ENCODE measurements around the gene ITGB7. TPM values are rescaled to one million over a fixed set of nuclear protein-coding genes. Genes with fewer than 3 reads are reported as not detected.
A peak's percentile ranks its signal among the peaks of the same experiment; 100 is the strongest.

Gene ITGB7
- polyA plus RNA-seq, 1 experiment: 0.63 TPM

GRCh38 chr12:53217051-53217930, 10.2 kb upstream of the ITGB7 start:
- TF ChIP-seq, protein P1, sequence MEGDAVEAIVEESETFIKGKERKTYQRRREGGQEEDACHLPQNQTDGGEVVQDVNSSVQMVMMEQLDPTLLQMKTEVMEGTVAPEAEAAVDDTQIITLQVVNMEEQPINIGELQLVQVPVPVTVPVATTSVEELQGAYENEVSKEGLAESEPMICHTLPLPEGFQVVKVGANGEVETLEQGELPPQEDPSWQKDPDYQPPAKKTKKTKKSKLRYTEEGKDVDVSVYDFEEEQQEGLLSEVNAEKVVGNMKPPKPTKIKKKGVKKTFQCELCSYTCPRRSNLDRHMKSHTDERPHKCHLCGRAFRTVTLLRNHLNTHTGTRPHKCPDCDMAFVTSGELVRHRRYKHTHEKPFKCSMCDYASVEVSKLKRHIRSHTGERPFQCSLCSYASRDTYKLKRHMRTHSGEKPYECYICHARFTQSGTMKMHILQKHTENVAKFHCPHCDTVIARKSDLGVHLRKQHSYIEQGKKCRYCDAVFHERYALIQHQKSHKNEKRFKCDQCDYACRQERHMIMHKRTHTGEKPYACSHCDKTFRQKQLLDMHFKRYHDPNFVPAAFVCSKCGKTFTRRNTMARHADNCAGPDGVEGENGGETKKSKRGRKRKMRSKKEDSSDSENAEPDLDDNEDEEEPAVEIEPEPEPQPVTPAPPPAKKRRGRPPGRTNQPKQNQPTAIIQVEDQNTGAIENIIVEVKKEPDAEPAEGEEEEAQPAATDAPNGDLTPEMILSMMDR (IDR thresholded peaks at IDR 0.05; ENCODE audit: insufficient read depth, low read depth, low read length): no peak
- no peak for DNase-seq (ENCODE audit: low read depth)
- Histone ChIP-seq H3K36me3 (ENCODE audit: control insufficient read depth, insufficient read depth, low read length) (peaks cover 29% of the 10 kb centered on the region), H3K4me3 (ENCODE audit: low read depth, low read length) (peak overlapping the region; percentile 51), H3K27me3 (ENCODE audit: control insufficient read depth, insufficient read depth, low read length) (no peaks in the 10 kb centered on the region)
- POLR2A ChIA-PET: no interaction called here
- CTCF ChIA-PET: interaction anchor here (0.8 to 13.1 kb wide), 11 partner anchors 10 to 151 kb away, joined by 3 to 240 read pairs (median 5); partner anchors contain the start of genes AAAS and ESPL1

GRCh38 chr12:53215497-53215896, 8.4 kb upstream of the ITGB7 start:
- DNase-seq (ENCODE audit: low read depth): no peak
- ChIA-PET POLR2A (no interaction called here), CTCF (interaction anchor here (1.1 to 13.1 kb wide), 8 partner anchors 26 to 150 kb away, joined by 3 to 240 read pairs (median 10); partner anchors contain the start of genes ESPL1 and MYG1)
- Histone ChIP-seq H3K27me3 (ENCODE audit: control insufficient read depth, insufficient read depth, low read length) (no peaks in the 10 kb centered on the region), H3K4me3 (ENCODE audit: low read depth, low read length) (no peak overlapping the region), H3K36me3 (ENCODE audit: control insufficient read depth, insufficient read depth, low read length) (peaks cover 45% of the 10 kb centered on the region)
- TF ChIP-seq, protein P1 (IDR thresholded peaks at IDR 0.05; ENCODE audit: insufficient read depth, low read depth, low read length): no peak

- no peaks in the 10 kb centered on the region for H3K27me3 ChIP-seq (ENCODE audit: control insufficient read depth, insufficient read depth, low read length)
- POLR2A ChIA-PET: interaction anchor here (0.7 kb wide), 1 partner anchor 165 kb away, joined by 8 read pairs; the partner anchor contains the start of gene SP1
- H3K36me3 ChIP-seq (ENCODE audit: control insufficient read depth, insufficient read depth, low read length): peaks cover 46% of the 10 kb centered on the region
- TF ChIP-seq, protein P1 (IDR thresholded peaks at IDR 0.05; ENCODE audit: insufficient read depth, low read depth, low read length): no peak
- no peak for DNase-seq (ENCODE audit: low read depth)
- H3K4me3 ChIP-seq (ENCODE audit: low read depth, low read length): no peak overlapping the region
- CTCF ChIA-PET: interaction anchor here (0.8 to 13.1 kb wide), 19 partner anchors 8 to 149 kb away, joined by 3 to 240 read pairs (median 14); partner anchors contain the start of genes AAAS, ESPL1, MYG1 and PFDN5
These were observed 7.8 kb upstream of the ITGB7 start for GRCh38 chr12:53214687-53215455.

- DNase-seq (ENCODE audit: low read depth): no peak
- TF ChIP-seq, protein P1 (IDR thresholded peaks at IDR 0.05; ENCODE audit: insufficient read depth, low read depth, low read length): no peak
These were observed 7.2 kb upstream of the ITGB7 start for GRCh38 chr12:53214221-53214620.

More at GRCh38 chr12:53214221-53214620, 7.2 kb upstream of the ITGB7 start:
- POLR2A ChIA-PET: interaction anchor here (0.7 kb wide), 2 partner anchors 84 to 166 kb away, joined by 4 to 8 read pairs; partner anchors contain the start of gene SP1
- CTCF ChIA-PET: interaction anchor here (0.8 to 13.1 kb wide), 25 partner anchors 9 to 149 kb away, joined by 3 to 240 read pairs (median 6); partner anchors contain the start of genes AAAS, ESPL1, MYG1 and PFDN5
- H3K36me3 ChIP-seq (ENCODE audit: control insufficient read depth, insufficient read depth, low read length): peaks cover 47% of the 10 kb centered on the region
- no peaks in the 10 kb centered on the region for H3K27me3 ChIP-seq (ENCODE audit: control insufficient read depth, insufficient read depth, low read length)
- no peak overlapping the region for H3K4me3 ChIP-seq (ENCODE audit: low read depth, low read length)
